SK-N-SH (cell line): ENCODE results near the gene CCDC107. TPM values are rescaled to one million over a fixed set of nuclear protein-coding genes. Genes with fewer than 3 reads are reported as not detected.
A peak's percentile ranks its signal among the peaks of the same experiment; 100 is the strongest.
"Not testable (repeated sequence)": the region's sequence is repeated elsewhere in the genome, so short reads cannot be mapped to it uniquely, and the experiment has no call there.

Experiments
- CTCF ChIA-PET: fragments of 300-600, 350-600 bp; formaldehyde crosslinking; extraction: SDS; loops from one replicate; lab custom pipeline; 2021; lab: Yijun Ruan, JAX
- POLR2A ChIA-PET: fragments of 350-600 bp; sonication (Branson Sonifier 250); formaldehyde crosslinking; extraction: SDS; loops from one replicate; lab custom pipeline; 2020; ENCODE audit warnings: antibody characterized with exemption, inconsistent platforms; lab: Yijun Ruan, JAX
- DNase-seq: peaks from one replicate; pipeline ENCODE4 v3.0.0; 2012
- H2AFZ ChIP-seq: fragments of 200-600 bp; sonication (generic); 2 replicates; pipeline ENCODE4 v1.8.1; 2016; ENCODE audit warnings: antibody characterized with exemption, mild to moderate bottlenecking, low read depth
- H3F3A ChIP-seq: fragments of 200-600 bp; sonication (generic); replicated peaks from 2 replicates; pipeline ENCODE3; 2016; ENCODE audit warnings: antibody characterized with exemption, mild to moderate bottlenecking; ENCODE audit not compliant: insufficient read depth
- H3K27ac ChIP-seq, 2 experiments: fragments of 200-500 bp in 1 of 2; fragments of 200-600 bp in 1 of 2; sonication (Bioruptor generic) in 1 of 2; sonication (generic), shearing (Covaris generic) in 1 of 2; 2 replicates each; pipeline versions ENCODE4 v1.5.1 to v1.6.1; 2014 to 2016; ENCODE audit warnings: low read depth in 2 of 2, inconsistent platforms in 1 of 2, low read length in 1 of 2, mild to moderate bottlenecking in 1 of 2, mixed read lengths in 1 of 2
- H3K27me3 ChIP-seq: fragments of 200-600 bp; sonication (generic), shearing (Covaris generic); 2 replicates; pipeline ENCODE4 v1.6.1; 2016; ENCODE audit warnings: mixed run types; ENCODE audit not compliant: insufficient read depth
- H3K36me3 ChIP-seq, 2 experiments: fragments of 200-500 bp in 1 of 2; fragments of 200-600 bp in 1 of 2; sonication (Bioruptor generic) in 1 of 2; sonication (generic) in 1 of 2; replicated peaks in 1 of 2; 2 replicates each; pipeline versions ENCODE3 to v1.5.1; 2014 to 2016; ENCODE audit warnings: low read length in 1 of 2, mild to moderate bottlenecking in 1 of 2; ENCODE audit not compliant: insufficient read depth in 2 of 2, control insufficient read depth in 1 of 2
- H3K4me1 ChIP-seq, 2 experiments: fragments of 200-500 bp in 1 of 2; fragments of 200-600 bp in 1 of 2; sonication (Bioruptor generic) in 1 of 2; sonication (generic), shearing (Covaris generic) in 1 of 2; 2 replicates each; pipeline versions ENCODE4 v1.5.1 to v1.6.1; 2014 to 2016; ENCODE audit warnings: low read depth in 1 of 2, low read length in 1 of 2, mixed run types in 1 of 2; ENCODE audit not compliant: insufficient read depth in 2 of 2, control insufficient read depth in 1 of 2
- H3K4me2 ChIP-seq: fragments of 200-600 bp; sonication (generic), shearing (Covaris generic); 2 replicates; pipeline ENCODE4 v1.6.1; 2017; ENCODE audit warnings: mixed run types
- H3K4me3 ChIP-seq, 2 experiments: fragments of 200-500 bp in 1 of 2; fragments of 200-600 bp in 1 of 2; sonication (Bioruptor generic) in 1 of 2; sonication (generic), shearing (Covaris generic) in 1 of 2; 2 replicates each; pipeline versions ENCODE4 v1.5.1 to v1.8.1; 2014 to 2016; ENCODE audit warnings: low read depth in 2 of 2, inconsistent platforms in 1 of 2, low read length in 1 of 2, mild to moderate bottlenecking in 1 of 2, mixed read lengths in 1 of 2, moderate library complexity in 1 of 2
- H3K79me2 ChIP-seq: fragments of 200-600 bp; sonication (generic); 2 replicates; pipeline ENCODE4 v1.8.1; 2017; ENCODE audit warnings: mild to moderate bottlenecking; ENCODE audit not compliant: insufficient read depth
- H3K9ac ChIP-seq: fragments of 200-600 bp; sonication (generic); 2 replicates; pipeline ENCODE4 v1.6.1; 2017; ENCODE audit warnings: mixed run types
- H3K9me2 ChIP-seq: fragments of 200-600 bp; sonication (generic); 2 replicates; pipeline ENCODE4 v1.6.1; 2017; ENCODE audit warnings: mixed run types
- H3K9me3 ChIP-seq: fragments of 200-600 bp; sonication (generic); 2 replicates; pipeline ENCODE4 v1.6.1; 2017; ENCODE audit warnings: mixed run types, mild to moderate bottlenecking, moderate library complexity
- H4K20me1 ChIP-seq: fragments of 200-600 bp; sonication (generic); 2 replicates; pipeline ENCODE4 v1.6.1; 2017; ENCODE audit warnings: mild to moderate bottlenecking, mixed run types; ENCODE audit not compliant: insufficient read depth
- EP300 ChIP-seq, 2 experiments: IDR thresholded peaks; 2 replicates each; pipeline versions ENCODE4 v1.4.0 to v1.6.1; 2012; ENCODE audit warnings: borderline replicate concordance in 1 of 2, low read depth in 1 of 2, low read length in 1 of 2
- FOSL2 ChIP-seq: IDR thresholded peaks from 2 replicates; pipeline ENCODE4 v1.4.0; 2012; ENCODE audit warnings: low read depth, mild to moderate bottlenecking, moderate library complexity, borderline replicate concordance
- FOXJ3 ChIP-seq: sonication (generic); formaldehyde crosslinking; IDR thresholded peaks from 2 replicates; pipeline ENCODE4 v1.5.1; 2020; ENCODE audit warnings: mild to moderate bottlenecking, missing genetic modification reagents
- GATA2 ChIP-seq: sonication (generic); formaldehyde crosslinking; IDR thresholded peaks from 2 replicates; pipeline ENCODE4 v1.5.0; 2020; ENCODE audit warnings: mild to moderate bottlenecking, missing genetic modification reagents
- MEF2A ChIP-seq: IDR thresholded peaks from 2 replicates; pipeline ENCODE4 v1.4.0; 2012; ENCODE audit warnings: low read depth, borderline replicate concordance
- MXI1 ChIP-seq: IDR thresholded peaks from 2 replicates; pipeline ENCODE4 v1.6.1; 2012; ENCODE audit warnings: mild to moderate bottlenecking, low read depth, low read length, improper control_type of control experiment
- NFIC ChIP-seq: IDR thresholded peaks from 2 replicates; pipeline ENCODE4 v1.4.0; 2012; ENCODE audit warnings: borderline replicate concordance
- POLR2AphosphoS5 ChIP-seq: IDR thresholded peaks from 2 replicates; pipeline ENCODE4 v1.6.1; 2012; ENCODE audit warnings: low read depth, low read length
- RCOR1 ChIP-seq: fragments of 150-350 bp; IDR thresholded peaks from 2 replicates; pipeline ENCODE4 v1.6.1; 2017; ENCODE audit warnings: antibody characterized with exemption, low read length
- RFX5 ChIP-seq: IDR thresholded peaks from 2 replicates; pipeline ENCODE4 v1.6.1; 2012; ENCODE audit warnings: mild to moderate bottlenecking, improper control_type of control experiment, low read length
- WGBS: methylation state at CpG from one replicate; pipeline ENCODE4 v1.1.6; 2017; ENCODE audit warnings: low lambda C conversion rate; 5-methylcytosine and 5-hydroxymethylcytosine counted together
- polyA plus RNA-seq, 3 experiments: library from polyadenylated mRNA; depleted of rRNA; stranded (reverse); fragments of >200 nt; gene quantifications; 2 replicates each; pipeline ENCODE4 v1.2.3, GENCODE V29; 2012
- TF ChIP-seq, protein P1 (sequence below): fragments of 150-350 bp; IDR thresholded peaks from 2 replicates; pipeline ENCODE4 v1.6.1; 2016; ENCODE audit warnings: mild to moderate bottlenecking, low read depth, low read length
- TF ChIP-seq, protein P2 (sequence below): IDR thresholded peaks from 2 replicates; pipeline ENCODE4 v1.4.0; 2012; ENCODE audit warnings: low read depth, borderline replicate concordance
- TF ChIP-seq, protein P3 (sequence below): fragments of 150-350 bp; IDR thresholded peaks from 2 replicates; pipeline ENCODE4 v1.6.1; 2017; ENCODE audit warnings: antibody characterized with exemption, low read length, low read depth, borderline replicate concordance
- TF ChIP-seq, protein P4 (sequence below): fragments of 200-600 bp; sonication (generic); IDR thresholded peaks from 2 replicates; pipeline ENCODE4 v1.6.1; 2017; ENCODE audit warnings: antibody characterized with exemption, mild to moderate bottlenecking, moderate library complexity
- TF ChIP-seq, protein P5 (sequence below): IDR thresholded peaks from 2 replicates; pipeline ENCODE4 v1.4.0; 2012; ENCODE audit warnings: low read depth, borderline replicate concordance

CCDC107 gene
- polyA plus RNA-seq, 1 of the 3 experiments (the other 2 are of a cell fraction), result 22.0 TPM

DNA sequence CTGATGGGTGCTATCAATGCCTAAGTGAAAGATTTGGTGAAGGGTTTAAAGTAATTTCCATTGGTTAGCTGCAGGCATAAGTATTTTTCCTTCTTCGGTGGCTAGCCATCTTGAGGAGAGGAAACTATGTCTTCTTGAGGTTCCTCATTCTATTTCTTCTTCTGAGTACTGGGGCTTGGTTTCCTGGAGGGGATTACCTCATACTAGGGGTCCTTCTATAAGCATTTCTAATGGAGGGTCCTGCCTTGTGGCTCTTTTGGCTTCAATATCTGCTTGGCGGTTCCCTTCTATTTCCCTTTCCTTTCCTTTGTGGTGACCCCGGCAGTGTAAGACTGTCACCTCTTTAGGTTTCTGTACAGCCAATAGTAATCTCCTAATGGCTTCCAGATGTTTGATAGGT is 16.6 kb upstream of the CCDC107 start:
- CTCF ChIA-PET, H3K9me2 ChIP-seq, H2AFZ ChIP-seq, H3K79me2 ChIP-seq, H3K9me3 ChIP-seq, H3F3A ChIP-seq, H3K27ac ChIP-seq, H3K36me3 ChIP-seq, H3K4me1 ChIP-seq, H3K4me2 ChIP-seq, DNase-seq, H4K20me1 ChIP-seq, H3K9ac ChIP-seq, POLR2A ChIA-PET, H3K27me3 ChIP-seq, H3K4me3 ChIP-seq: not testable (repeated sequence)
- 93% methylated on average over 3 of the region's 3 CpGs for whole genome bisulfite sequencing

DNA sequence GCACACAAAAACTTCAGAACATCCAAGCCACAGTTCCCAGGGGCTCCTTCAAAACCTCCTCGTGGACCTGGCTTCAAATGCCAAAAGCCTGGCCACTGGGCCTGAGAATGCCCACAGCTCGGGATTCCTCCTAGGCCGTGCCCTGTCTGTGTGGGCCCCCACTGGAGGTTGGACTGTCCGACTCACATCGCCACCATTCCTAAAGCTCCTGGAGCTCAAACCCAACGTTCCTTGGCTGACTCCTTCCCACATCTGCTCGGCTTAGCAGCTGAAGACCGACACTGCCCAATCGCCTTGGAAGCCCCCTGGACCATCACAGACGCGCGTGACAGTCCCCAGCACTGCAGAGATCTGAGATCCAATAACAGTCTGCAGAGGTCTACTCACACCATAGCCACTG is 15.0 kb upstream of the CCDC107 start:
- H3K27ac ChIP-seq, result no peak overlapping the region
- no peak overlapping the region for H3K4me3 ChIP-seq
- H3K9me3 ChIP-seq, result no peaks in the 10 kb centered on the region
- no peaks in the 10 kb centered on the region for H3K9me2 ChIP-seq
- POLR2A ChIA-PET, result no interaction called here
- H3K27me3 ChIP-seq, result no peaks in the 10 kb centered on the region
- no peak for TF ChIP-seq FOXJ3 (CRISPR knock-in tag)
- no peak for TF ChIP-seq MXI1
- TF ChIP-seq GATA2 (CRISPR knock-in tag), result no peak
- TF ChIP-seq, protein P1, sequence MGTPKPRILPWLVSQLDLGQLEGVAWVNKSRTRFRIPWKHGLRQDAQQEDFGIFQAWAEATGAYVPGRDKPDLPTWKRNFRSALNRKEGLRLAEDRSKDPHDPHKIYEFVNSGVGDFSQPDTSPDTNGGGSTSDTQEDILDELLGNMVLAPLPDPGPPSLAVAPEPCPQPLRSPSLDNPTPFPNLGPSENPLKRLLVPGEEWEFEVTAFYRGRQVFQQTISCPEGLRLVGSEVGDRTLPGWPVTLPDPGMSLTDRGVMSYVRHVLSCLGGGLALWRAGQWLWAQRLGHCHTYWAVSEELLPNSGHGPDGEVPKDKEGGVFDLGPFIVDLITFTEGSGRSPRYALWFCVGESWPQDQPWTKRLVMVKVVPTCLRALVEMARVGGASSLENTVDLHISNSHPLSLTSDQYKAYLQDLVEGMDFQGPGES, result no peak
- TF ChIP-seq, protein P2, sequence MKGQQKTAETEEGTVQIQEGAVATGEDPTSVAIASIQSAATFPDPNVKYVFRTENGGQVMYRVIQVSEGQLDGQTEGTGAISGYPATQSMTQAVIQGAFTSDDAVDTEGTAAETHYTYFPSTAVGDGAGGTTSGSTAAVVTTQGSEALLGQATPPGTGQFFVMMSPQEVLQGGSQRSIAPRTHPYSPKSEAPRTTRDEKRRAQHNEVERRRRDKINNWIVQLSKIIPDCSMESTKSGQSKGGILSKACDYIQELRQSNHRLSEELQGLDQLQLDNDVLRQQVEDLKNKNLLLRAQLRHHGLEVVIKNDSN, result no peak
- TF ChIP-seq, protein P3, sequence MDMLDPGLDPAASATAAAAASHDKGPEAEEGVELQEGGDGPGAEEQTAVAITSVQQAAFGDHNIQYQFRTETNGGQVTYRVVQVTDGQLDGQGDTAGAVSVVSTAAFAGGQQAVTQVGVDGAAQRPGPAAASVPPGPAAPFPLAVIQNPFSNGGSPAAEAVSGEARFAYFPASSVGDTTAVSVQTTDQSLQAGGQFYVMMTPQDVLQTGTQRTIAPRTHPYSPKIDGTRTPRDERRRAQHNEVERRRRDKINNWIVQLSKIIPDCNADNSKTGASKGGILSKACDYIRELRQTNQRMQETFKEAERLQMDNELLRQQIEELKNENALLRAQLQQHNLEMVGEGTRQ, result no peak
- TF ChIP-seq EP300 (IDR thresholded peaks at IDR 0.05; ENCODE audit: borderline replicate concordance in 1 of 2, low read depth in 1 of 2, low read length in 1 of 2), result no peak
- no peak for TF ChIP-seq FOSL2
- TF ChIP-seq NFIC, result no peak
- no peak for TF ChIP-seq MEF2A
- TF ChIP-seq, protein P4, sequence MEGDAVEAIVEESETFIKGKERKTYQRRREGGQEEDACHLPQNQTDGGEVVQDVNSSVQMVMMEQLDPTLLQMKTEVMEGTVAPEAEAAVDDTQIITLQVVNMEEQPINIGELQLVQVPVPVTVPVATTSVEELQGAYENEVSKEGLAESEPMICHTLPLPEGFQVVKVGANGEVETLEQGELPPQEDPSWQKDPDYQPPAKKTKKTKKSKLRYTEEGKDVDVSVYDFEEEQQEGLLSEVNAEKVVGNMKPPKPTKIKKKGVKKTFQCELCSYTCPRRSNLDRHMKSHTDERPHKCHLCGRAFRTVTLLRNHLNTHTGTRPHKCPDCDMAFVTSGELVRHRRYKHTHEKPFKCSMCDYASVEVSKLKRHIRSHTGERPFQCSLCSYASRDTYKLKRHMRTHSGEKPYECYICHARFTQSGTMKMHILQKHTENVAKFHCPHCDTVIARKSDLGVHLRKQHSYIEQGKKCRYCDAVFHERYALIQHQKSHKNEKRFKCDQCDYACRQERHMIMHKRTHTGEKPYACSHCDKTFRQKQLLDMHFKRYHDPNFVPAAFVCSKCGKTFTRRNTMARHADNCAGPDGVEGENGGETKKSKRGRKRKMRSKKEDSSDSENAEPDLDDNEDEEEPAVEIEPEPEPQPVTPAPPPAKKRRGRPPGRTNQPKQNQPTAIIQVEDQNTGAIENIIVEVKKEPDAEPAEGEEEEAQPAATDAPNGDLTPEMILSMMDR, result no peak
- TF ChIP-seq POLR2AphosphoS5, result no peak
- TF ChIP-seq RCOR1, result no peak
- TF ChIP-seq, protein P5, sequence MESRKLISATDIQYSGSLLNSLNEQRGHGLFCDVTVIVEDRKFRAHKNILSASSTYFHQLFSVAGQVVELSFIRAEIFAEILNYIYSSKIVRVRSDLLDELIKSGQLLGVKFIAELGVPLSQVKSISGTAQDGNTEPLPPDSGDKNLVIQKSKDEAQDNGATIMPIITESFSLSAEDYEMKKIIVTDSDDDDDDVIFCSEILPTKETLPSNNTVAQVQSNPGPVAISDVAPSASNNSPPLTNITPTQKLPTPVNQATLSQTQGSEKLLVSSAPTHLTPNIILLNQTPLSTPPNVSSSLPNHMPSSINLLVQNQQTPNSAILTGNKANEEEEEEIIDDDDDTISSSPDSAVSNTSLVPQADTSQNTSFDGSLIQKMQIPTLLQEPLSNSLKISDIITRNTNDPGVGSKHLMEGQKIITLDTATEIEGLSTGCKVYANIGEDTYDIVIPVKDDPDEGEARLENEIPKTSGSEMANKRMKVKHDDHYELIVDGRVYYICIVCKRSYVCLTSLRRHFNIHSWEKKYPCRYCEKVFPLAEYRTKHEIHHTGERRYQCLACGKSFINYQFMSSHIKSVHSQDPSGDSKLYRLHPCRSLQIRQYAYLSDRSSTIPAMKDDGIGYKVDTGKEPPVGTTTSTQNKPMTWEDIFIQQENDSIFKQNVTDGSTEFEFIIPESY, result no peak
- TF ChIP-seq RFX5, result no peak
- TF ChIP-seq, all 33 proteins: peak for 0
- Histone ChIP-seq H3F3A (peaks cover 5% of the 10 kb centered on the region), H3K79me2 (no peaks in the 10 kb centered on the region), H3K36me3 (no peaks in the 10 kb centered on the region), H3K4me2 (no peak overlapping the region), H3K9ac (no peak overlapping the region), H4K20me1 (no peaks in the 10 kb centered on the region), H2AFZ (no peak overlapping the region), H3K4me1 (peaks cover 6 to 7% of the 10 kb centered on the region in 2 experiments; a peak in 1 of 4 replicates)
- DNase-seq, result no peak
- CTCF ChIA-PET, result interaction anchor here (0.6 kb wide), 1 partner anchor 27 kb away, joined by 3 read pairs; no protein-coding TSS in a partner anchor
- 83% methylated on average over 12 of the region's 12 CpGs for WGBS

DNA sequence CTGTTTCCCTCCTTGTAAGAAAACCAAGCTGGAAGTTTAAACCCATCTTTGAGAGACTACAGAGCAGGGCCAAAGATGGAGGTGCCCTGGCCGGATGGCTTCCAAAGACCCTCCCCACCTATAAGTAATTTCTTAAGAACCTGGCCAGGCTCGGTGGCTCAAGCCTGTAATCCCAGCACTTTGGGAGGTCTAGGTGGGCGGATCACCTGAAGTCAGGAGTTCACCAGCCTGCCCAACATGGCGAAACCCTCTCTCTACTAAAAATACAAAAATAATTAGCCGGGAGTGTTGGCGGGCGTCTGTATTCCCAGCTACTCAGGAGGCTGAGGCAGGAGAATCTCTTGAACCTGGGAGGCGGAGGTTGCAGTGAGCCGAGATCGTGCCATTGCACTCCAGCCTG is 12.4 kb upstream of the CCDC107 start:
- not testable (repeated sequence) for H3K9me2 ChIP-seq, H3K9me3 ChIP-seq, H3K36me3 ChIP-seq, H3K27me3 ChIP-seq, H4K20me1 ChIP-seq, H3K79me2 ChIP-seq, DNase-seq, H3K4me1 ChIP-seq, H3K27ac ChIP-seq, H3F3A ChIP-seq, H3K9ac ChIP-seq
- 96% methylated on average over 10 of the region's 10 CpGs for WGBS
- peak overlapping the region in 1 of 2 experiments; percentile 67; a peak in 2 of 4 replicates for H3K4me3 ChIP-seq
- ChIA-PET POLR2A (interaction anchor here (2.6 kb wide), 1 partner anchor 12 kb away, joined by 20 read pairs; the partner anchor contains the start of genes CCDC107 and RMRP), CTCF (interaction anchor here (0.8 to 5.7 kb wide), 20 partner anchors 10 to 521 kb away, joined by 3 to 86 read pairs (median 4); partner anchors contain the start of genes CCDC107, CD72, CREB3 and GBA2)
- H2AFZ ChIP-seq, result peak overlapping the region; percentile 97; the same call in 1 of the 2 replicates
- H3K4me2 ChIP-seq, result peak overlapping the region; percentile 96; the same call in 1 of the 2 replicates
